ENCODE results near the gene SDK2.

Gene SDK2

DNA sequence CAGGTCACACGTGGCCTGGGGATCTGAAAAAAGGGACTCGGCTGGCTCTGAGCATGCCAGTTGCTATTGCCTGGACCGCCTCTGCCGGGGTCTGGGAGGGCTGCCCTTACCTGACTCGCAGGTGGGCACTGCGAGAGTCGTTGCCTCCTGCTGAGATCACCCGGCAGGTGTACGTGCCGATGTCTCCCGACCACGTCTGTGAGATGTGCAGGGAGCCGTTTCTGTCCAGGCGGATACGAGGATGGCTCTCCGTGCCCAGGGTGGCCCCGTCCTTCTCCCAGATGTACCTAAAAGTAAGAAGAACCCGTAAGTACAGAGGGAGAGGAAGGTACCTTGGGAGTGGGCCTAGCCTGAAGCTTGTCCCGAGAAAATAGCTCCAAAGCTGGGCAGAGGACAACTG, 220.4 kb downstream of the SDK2 start:
- Histone ChIP-seq H3K27me3 (ENCODE audit: insufficient read depth, poor library complexity, severe bottlenecking) (no peaks in the 10 kb centered on the region), H3K27ac (replicated peaks) (no peak overlapping the region), H3K4me3 (replicated peaks; ENCODE audit: insufficient read depth, low read length) (no peak overlapping the region)
- no peak for DNase-seq (ENCODE audit: low read depth in 1 of 2, low spot score in 1 of 2)
- TF ChIP-seq POLR2AphosphoS5 (IDR thresholded peaks at IDR 0.05; ENCODE audit: low read depth) (no peak), GABPA (IDR thresholded peaks at IDR 0.05; ENCODE audit: low read depth) (no peak), CTCF (IDR thresholded peaks at IDR 0.05; ENCODE audit: insufficient read depth, low read length) (no peak), SPI1 (IDR thresholded peaks at IDR 0.05; ENCODE audit: borderline replicate concordance, low read depth) (no peak)
- TF ChIP-seq, protein P1, sequence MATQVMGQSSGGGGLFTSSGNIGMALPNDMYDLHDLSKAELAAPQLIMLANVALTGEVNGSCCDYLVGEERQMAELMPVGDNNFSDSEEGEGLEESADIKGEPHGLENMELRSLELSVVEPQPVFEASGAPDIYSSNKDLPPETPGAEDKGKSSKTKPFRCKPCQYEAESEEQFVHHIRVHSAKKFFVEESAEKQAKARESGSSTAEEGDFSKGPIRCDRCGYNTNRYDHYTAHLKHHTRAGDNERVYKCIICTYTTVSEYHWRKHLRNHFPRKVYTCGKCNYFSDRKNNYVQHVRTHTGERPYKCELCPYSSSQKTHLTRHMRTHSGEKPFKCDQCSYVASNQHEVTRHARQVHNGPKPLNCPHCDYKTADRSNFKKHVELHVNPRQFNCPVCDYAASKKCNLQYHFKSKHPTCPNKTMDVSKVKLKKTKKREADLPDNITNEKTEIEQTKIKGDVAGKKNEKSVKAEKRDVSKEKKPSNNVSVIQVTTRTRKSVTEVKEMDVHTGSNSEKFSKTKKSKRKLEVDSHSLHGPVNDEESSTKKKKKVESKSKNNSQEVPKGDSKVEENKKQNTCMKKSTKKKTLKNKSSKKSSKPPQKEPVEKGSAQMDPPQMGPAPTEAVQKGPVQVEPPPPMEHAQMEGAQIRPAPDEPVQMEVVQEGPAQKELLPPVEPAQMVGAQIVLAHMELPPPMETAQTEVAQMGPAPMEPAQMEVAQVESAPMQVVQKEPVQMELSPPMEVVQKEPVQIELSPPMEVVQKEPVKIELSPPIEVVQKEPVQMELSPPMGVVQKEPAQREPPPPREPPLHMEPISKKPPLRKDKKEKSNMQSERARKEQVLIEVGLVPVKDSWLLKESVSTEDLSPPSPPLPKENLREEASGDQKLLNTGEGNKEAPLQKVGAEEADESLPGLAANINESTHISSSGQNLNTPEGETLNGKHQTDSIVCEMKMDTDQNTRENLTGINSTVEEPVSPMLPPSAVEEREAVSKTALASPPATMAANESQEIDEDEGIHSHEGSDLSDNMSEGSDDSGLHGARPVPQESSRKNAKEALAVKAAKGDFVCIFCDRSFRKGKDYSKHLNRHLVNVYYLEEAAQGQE (IDR thresholded peaks at IDR 0.05; ENCODE audit: insufficient replicate concordance, low read depth): no peak

GRCh38 chr17:73423159-73423715, 221.0 kb downstream of the SDK2 start:
- no peak for DNase-seq (ENCODE audit: low read depth in 1 of 2, low spot score in 1 of 2)
- Histone ChIP-seq H3K27me3 (ENCODE audit: insufficient read depth, poor library complexity, severe bottlenecking) (no peaks in the 10 kb centered on the region), H3K4me3 (replicated peaks; ENCODE audit: insufficient read depth, low read length) (no peak overlapping the region), H3K27ac (replicated peaks) (no peak overlapping the region)
- TF ChIP-seq POLR2AphosphoS5 (IDR thresholded peaks at IDR 0.05; ENCODE audit: low read depth) (no peak), SPI1 (IDR thresholded peaks at IDR 0.05; ENCODE audit: borderline replicate concordance, low read depth) (no peak), CTCF (IDR thresholded peaks at IDR 0.05; ENCODE audit: insufficient read depth, low read length) (no peak)
- TF ChIP-seq, protein P1 (IDR thresholded peaks at IDR 0.05; ENCODE audit: insufficient replicate concordance, low read depth): no peak

DNA sequence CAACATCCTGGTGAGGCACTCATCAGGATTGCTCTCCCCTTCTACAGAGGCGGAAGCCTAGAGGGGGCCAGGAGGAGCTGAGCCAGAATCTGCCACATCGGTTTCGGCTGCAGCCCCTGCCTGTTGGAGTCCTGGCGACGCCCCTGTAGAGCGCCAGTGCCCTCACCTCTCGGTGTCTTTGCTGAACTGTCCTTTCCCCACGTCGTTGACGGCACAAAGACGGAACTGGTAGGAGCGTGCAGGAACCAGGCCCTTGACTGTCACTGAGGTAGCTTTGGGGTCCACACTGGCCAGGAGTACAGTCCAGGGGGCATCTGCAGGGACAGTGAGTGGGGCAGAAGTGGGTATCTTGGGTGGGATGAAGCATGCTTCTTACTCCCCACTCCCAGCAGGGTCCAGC, 222.1 kb downstream of the SDK2 start:
- TF ChIP-seq, protein P1 (IDR thresholded peaks at IDR 0.05; ENCODE audit: insufficient replicate concordance, low read depth): no peak
- TF ChIP-seq CTCF (IDR thresholded peaks at IDR 0.05; ENCODE audit: insufficient read depth, low read length) (no peak), GABPA (IDR thresholded peaks at IDR 0.05; ENCODE audit: low read depth) (no peak), SPI1 (IDR thresholded peaks at IDR 0.05; ENCODE audit: borderline replicate concordance, low read depth) (no peak), POLR2AphosphoS5 (IDR thresholded peaks at IDR 0.05; ENCODE audit: low read depth) (no peak)
- no peak overlapping the region for H3K27ac ChIP-seq (replicated peaks)
- H3K27me3 ChIP-seq (ENCODE audit: insufficient read depth, poor library complexity, severe bottlenecking): no peaks in the 10 kb centered on the region
- H3K4me3 ChIP-seq (replicated peaks; ENCODE audit: insufficient read depth, low read length): no peak overlapping the region
- DNase-seq (ENCODE audit: low read depth in 1 of 2, low spot score in 1 of 2): no peak
